Fibroblast of gingiva (primary cell): ENCODE data around the gene LAMC3.

Source experiments
- DNase-seq: peaks from one replicate; pipeline ENCODE4 v3.0.0-alpha.2; 2011; ENCODE audit warnings: low read depth

LAMC3 gene

DNA sequence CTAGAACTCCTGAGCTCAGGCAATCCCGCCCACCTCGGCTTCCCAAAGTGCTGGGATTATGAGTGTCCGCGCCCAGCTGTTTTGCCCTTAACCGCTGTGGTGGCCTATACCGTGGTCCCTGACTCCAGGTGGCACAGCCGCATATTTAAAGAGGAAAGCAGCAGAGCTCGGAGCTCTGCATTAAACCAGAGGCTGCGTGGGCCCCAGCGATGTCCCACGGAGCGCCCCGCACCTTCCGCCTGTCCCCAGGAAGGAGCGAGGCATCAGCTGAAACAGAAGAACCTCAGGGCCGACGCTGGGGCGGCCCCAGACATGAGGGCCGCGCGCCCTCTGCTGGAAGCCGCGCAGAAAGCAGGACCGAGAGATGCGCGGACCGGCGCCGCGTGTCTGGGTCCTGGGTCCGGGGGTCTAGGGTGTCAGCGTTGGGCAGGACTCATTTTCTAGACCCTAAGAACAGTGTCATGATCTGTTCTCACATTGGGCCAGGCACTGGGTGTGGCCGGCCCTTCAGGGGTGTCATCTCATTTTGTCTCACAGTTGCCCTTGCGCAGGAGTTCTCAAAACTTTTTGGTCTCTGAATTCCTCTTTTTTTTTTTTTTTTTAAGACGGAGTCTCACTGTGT is 37.7 kb downstream of the LAMC3 start:
- DNase-seq, result peak; percentile 42

DNA sequence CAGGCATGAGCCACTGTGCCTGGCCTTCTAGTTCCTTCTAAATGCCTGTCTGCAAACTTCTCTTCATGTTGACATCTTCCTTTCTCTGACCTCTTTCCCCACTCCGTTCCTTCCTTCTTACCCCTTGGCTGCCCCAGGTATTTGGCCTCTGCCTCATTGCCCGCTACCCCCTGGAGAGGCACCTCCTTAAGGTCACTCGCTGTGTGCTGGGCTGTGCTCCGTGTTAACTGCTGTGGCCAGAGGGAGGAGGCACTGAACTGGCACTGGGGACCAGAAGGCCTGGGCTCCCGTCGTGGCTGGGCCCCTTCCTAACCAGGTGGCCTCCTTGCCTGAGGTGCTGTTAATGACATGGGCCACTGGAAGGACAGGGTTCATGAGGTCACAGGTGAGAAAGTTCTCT is 39.4 kb downstream of the LAMC3 start:
- DNase-seq, result no peak

DNA sequence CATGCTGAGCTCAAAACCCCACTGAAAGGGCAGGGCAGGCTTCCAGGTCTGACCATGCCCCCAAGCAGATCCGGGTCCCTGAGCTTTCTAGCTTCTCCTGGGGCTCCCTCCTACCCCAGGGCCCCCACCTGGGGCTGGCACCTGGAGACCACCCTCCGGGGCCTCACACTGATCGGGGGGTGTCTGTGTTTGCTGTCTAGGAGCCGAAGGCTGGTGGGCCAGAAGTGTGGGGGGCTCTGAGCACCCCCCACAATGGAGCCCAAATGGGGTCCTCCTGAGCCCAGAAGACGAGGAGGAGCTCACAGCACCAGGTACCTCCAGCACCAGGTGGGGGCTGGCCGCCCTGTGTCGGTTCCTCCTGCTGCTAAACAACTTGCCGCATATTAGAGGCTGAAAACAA is 39.8 kb downstream of the LAMC3 start:
- DNase-seq, result no peak

DNA sequence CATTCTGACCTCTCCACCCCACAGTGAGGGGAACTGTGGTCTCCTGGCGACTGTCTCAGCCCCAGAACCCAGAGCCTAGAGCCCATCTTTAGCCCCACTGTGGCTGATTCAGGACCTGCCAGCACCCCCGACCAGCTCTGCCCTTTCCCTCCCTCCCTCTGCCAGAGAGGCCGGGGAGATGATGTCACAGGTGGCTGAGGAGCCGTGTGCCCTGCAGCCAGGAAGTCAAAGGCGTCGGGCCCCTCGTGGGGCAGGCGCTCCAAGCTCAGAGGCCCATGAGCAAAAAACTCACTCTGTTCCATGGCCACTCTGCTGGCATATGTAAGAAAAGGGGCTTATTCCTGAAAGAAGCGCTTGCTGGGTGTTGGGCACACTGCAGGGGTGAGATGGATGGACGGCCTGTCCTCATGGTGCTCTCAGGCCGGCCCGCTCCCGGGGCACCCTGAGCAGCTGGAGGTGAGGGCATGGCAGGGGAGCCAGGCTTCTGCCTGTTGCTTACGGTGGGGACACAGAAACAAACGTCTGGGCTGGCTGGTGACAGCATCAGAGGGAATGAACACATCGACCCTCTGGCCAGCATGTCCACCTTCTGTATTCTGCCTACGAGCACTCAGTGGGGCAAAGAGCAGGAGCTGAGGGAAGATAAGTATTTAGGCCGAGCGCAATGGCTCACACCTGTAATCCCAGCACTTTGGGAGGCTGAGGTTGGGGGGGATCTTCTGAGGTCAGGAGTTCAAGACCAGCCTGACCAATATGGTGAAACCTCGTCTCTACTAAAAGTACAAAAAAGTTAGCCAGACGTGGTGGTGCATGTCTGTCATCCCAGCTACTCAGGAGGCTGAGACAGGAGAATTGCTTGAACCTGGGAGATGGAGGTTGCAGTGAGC is 41.1 kb downstream of the LAMC3 start:
- no peak for DNase-seq

DNA sequence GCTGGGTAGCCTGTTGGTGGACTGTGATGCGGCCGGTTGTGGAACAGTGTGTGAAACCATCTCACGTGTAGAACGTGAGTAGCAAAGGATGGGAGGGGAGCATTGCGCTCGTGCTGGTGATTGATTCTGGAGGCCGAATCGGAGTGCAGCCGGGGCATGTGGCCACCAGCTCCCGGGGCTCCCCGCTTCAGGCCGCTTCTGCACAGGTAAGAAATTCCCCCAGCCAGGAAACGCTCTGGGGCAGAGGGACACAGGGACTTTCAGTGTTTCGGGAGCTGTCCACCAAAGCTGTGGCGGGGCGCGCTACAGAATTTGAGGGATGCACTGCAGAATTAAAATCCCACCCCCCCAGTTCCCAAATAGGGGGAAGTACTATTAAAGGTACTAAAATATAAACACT is 41.9 kb downstream of the LAMC3 start:
- no peak for DNase-seq

DNA sequence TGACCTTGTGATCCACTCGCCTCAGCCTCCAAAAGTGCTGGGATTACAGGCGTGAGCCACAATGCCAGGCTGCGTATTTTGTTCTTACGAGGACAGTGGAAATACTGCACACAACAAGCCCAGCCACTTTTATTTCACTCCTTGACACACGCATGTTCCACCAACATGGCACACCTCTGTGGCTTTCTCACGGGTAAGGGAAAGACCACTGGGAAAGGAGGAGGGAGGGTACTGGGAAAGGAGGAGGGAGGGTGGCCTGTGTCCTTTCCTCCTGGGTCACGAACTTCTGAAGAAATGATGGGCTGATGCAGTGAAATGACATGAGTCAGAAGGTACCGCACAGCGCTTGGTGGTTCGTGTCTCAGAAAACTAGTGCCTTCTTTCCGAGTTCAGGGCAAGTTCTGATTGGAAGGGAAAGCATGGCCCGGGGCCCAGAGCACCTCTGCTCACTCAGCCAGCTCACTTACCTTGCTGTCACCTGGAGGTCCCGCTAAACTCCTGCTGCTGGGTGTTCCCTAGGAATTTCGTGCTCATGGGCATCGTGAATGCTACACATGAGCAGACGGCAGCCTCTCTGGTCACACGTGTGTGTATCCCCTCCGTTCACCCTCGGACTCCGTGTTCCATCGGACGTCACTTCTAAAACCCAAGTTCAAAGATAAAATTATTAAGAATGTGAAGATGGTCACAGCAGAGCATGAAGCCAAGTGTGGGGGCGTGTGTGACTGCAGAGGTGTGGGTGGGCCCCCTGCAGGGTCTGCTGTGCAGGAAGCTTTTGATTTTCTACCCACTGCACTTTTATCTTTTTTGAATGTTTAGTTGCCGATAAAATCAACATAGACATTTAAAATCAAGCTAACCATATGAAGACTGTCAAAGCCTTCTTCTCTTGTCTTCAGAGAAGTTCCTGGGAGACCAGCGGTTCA is 42.9 kb downstream of the LAMC3 start:
- DNase-seq, result no peak

DNA sequence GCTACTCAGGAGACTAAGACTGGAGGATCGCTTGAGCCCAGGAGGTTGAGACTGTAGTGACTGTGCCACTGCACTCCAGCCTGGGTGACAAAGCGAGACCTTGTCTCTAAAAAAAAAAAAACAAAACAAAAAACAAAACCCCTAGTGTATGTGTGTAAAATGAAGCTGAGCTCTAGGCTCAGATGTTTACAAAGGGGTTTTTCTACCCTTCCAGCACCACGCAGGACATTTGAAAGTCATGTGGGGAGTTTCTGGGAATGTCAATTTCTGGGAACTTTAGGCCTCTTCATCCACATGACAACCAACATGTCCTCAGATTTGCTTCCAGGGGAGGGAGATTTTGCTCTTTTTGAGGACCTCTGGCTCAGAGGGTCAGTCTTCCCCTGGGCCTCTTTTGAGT is 44.9 kb downstream of the LAMC3 start:
- DNase-seq, result no peak

DNA sequence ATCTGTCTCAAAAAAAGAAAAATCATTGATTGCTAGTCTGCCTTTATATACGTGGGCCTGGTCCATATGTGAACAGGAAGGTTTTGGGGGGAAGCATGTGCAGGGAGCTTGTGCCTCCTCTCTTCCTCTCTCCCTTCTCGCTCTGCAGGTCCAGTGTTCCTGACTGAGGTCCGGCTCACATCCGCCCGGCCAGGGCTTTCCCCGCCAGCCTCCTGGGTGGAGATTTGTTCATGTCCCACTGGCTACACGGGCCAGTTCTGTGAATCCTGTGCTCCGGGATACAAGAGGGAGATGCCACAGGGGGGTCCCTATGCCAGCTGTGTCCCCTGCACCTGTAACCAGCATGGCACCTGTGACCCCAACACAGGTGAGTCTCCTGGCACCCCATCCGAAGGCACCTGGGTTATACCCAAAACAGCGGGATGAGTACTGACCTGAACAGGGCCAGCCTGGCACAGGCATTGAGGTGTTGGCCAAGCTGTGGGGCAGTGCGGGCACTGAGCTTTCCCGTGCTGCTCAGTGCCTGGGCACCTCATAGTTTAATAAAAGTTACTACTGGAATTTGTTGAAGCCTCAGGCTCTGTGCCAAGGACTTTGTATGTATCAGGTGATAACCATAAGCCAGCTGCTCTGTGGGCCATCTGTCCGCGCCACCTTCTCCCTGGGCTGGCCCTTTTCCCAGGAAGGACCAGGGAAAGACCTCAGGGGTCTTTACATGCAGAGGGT is 48.0 kb downstream of the LAMC3 start:
- no peak for DNase-seq

DNA sequence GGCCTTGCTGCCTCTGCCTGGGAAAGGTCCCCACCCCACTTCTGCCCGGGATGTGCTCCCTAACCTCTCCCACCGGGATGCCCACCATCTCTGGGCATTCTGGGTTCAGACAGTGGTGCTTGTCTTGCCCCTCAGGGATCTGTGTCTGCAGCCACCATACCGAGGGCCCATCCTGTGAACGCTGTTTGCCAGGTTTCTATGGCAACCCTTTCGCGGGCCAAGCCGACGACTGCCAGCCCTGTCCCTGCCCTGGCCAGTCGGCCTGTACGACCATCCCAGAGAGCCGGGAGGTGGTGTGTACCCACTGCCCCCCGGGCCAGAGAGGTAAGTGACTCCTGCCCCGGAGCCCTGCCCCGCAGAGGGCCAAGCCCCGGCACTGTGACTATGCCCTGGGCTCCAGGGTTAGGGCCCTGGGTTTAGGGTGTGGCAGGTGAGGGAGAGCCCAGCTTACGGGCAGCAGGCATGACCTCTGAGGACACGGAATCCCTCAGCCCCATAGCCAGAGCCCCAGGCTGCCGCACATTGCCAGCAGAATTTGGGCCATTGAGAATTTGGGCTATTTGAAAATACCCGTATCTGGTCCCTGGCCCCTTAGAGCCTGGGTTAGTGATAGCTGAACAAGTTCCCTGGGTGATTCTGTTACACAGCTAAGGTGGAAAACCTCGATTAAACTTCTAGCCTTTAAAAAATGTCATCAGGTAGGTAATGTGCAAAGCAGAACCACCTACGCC is 52.1 kb downstream of the LAMC3 start:
- no peak for DNase-seq

DNA sequence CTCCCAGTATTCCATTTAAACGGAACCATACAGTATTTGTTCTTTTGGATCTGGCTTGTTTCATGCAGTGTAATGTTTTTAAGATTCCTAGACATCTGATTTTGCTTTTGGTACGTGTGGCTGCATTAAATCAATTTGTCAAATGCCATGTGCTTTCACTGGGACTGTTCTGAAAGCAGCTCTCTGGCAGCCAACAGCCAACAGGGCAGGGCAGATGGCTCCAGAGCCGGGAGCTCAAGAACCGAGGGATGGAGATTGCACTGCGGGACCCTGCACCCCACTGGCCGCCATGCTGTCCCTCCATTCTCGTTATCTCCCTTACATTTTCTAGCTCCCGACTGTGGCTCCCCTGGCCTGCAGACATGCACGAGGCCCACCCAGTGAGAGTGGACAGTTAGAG is 54.0 kb downstream of the LAMC3 start:
- DNase-seq, result no peak

DNA sequence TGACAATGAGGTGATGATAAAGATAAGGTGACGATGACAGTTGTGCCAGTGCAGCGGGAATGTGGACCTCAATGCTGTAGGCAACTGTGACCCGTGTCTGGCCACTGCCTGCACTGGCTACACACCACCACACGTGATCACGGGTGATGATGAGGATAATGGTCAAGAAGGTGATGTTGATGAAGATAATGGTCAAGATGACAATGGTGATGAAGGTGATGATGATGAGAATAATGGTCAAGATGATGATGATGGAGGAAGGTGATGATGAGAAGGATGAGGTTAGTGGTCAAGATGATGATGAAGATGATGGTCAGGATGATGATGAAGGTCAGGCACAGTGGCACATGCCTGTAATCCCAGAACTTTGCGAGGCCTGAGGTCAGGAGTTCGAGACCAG is 56.6 kb downstream of the LAMC3 start:
- no peak for DNase-seq

DNA sequence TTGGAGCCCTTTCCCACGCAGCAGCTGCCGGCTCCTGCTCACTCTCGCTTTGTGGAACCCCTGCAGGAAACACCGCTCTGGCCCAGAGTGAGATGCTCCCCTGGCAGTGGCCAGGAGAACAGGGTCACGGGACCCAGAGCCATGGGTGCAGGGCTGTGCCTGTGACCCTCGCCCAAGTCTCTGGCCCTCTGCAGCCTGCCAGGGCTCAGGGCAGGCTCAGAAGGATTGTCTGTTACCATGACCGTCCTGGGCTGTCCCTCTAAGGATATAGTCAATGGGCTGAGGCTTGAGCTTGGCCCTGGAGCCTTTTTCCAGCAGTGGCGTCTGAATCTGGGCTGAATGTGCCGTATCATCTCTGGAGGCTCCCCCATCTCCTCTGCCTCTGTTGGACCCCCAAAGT is 58.7 kb downstream of the LAMC3 start:
- no peak for DNase-seq

DNA sequence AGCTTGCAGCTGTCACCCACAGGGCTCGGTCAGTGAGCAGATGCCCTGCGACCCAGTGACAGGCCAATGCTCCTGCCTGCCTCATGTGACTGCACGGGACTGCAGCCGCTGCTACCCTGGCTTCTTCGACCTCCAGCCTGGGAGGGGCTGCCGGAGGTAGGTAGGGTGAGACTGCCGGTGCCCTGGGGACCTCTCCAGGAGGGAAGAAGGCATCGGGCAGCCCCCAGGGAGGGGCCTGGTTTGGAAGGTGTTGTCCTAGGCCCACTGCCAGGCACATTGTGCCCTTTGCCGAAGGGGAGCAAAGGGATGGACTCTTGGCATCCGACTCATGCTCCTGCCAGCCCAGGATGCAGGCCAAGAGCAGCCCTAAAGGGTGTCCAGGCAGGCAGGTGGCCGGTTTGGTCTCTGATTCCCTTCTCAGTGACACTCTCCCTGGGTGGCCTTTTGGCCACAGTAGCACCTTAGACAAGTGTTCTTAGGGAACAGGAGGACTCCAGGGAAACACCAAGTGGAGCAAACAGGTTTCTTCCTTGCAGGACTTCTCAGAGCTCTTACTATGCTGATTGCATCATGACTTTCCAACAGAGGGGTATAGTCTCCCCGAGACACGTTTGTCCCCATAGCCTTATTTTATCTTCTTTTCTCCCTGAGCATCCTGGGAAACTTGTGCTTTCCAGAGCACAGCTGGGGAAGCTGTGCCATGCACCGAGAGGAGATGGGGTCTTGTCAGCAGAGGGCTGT is 59.3 kb downstream of the LAMC3 start:
- DNase-seq, result no peak

DNA sequence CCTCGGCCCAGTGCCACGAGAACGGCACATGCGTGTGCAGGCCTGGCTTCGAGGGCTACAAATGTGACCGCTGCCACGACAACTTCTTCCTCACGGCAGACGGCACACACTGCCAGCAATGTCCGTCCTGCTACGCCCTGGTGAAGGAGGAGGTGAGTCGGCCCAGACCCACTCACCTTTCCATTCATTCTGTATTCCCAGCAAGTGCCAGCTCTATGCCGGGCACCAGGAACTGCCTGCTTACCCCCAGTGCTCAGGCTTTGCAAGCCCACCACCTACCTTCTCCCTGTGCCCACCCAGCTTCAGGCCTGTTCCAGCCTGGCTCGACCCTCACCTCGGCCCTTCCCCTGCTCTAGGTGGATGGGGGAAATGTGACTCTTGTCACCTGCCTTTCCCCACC is 60.7 kb downstream of the LAMC3 start:
- no peak for DNase-seq

DNA sequence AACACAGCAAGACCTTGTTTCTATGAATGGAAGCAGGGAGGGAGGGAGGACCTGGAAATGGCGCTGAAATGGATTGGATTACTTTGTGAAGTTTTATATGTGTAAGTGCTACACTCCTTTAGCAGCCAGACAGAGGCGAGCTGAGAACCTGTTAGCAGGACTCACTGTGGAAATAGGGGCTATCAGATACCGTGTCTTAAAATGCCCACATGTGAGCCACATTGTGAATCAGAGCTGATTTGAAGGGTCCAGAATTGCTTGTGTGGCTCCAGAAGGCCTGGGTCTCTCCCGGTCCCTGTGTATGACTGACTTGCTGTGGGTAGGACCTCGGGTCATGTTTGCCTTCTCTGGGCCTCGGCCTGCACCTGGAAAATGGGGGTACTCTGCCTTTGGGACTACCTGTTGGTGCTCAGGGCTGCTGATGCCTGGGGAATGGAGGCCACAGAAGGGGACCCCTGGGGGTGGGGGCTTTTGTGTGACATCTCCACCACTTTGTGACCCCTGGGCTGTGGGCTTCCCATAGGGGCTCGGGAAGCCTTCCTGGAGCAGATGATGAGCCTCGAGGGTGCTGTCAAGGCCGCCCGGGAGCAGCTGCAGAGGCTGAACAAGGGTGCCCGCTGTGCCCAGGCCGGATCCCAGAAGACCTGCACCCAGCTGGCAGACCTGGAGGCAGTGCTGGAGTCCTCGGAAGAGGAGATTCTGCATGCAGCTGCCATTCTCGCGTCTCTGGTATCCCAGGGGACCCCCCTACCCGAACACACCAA is 63.3 kb downstream of the LAMC3 start:
- no peak for DNase-seq

DNA sequence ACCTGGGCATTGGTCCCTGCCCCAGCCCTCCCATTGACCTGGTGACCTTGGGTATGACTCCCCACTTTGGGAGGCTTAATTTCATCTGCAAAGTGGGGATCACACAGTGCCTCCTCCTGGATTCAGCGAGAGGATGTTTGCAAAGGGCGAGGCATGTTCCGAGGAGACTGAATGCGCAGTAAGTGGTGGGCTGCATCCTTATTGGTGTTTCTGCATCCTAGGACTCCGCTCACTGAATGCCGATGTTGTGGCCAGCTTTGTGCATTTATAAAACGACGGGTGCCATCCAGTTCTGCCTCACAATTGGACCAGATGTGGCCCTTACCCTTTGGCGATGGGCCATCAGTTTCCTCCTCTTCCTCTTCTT is 63.9 kb downstream of the LAMC3 start:
- DNase-seq, result no peak

DNA sequence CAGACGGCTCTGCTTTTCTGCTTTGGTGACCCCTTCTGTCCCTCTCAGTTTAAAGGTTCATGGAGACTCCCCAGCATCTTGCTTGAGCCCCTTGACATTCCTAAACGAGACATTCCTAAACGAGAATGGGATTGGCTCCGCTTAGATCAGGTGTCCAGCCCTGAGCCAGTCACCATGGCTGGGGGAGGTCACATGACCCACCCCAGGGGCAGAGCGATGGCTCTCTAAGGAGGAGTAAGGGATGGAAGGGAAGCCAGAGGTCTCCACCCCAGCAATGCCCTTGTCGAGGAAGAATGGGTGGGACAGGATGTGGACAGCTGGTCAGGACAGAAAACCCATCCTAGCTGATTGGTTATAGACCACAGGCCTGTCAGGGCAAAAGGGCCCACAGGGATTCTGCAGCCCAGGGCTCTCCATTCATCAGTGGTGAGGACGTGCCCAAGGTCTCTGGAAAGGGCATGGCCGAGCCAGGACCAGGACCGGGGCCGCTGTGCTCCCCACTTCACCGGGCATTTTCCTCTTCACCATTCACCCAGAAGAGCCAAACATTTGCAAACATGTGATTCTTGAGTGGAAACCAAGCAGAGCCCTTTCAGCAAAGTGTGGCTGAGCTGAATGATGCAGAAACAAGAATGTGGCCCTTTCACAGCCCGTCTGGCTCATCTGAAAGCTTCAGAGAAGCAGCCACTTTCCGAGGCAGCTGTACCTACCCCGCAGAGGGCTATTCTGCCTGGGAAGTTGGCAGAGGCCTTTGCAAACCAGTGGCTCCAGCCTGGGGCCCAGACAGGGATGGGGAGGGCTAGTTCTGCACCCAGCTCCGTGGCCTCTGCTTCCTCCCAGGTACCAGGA is 67.6 kb downstream of the LAMC3 start:
- no peak for DNase-seq

DNA sequence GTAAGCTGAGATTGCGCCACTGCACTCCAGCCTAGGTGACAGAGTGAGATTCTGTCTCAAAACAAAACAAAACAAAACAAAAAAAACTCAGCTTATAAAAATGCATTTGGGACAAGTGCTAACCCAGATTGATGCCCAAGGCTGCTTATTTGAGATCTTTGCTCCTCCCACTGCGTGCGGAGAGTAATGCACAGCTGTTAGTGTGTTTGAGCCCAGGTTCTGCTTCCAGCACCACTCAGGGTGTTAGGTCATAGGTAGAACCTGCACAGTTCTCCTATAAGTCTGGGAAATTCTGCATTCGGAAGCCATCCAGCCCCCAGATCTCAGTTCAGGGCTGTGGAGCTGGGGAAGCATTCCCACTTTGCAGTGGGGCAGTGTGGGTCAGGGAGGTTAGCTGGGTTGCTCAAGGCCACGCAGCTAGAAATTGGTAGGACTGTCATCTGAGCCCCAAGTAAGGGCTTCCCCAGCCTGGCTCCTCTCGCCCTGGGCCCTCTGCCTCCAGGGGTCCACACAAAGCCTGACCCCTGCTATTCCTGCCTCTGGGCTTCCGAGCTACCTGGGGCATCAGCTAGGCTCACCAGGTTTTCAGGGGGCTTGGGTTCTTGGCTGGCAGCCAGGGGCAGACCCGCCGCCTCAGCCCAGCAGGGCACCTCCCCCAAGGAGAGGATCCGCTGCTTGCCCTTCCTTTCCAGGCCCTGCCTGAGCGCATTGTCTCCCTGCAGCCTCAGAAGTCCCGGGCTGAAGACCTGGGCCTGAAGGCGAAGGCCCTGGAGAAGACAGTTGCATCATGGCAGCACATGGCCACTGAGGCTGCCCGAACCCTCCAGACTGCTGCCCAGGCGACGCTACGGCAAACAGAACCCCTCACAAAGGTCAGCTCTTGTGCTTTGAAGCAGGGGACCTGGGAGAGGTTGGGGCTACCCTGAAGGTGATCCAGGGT is 69.7 kb downstream of the LAMC3 start:
- DNase-seq, result no peak
